Gastrocnemius medialis (tissue), 4 donors: ENCODE measurements around the gene L1CAM. TPM values are rescaled to one million over a fixed set of nuclear protein-coding genes. Genes with fewer than 3 reads are reported as not detected.

ENCODE experiments used
- ATAC-seq, 2 donors: fragments of 150-250 bp; one replicate each; pipeline ENCODE4 v1.9.1; 2016
- DNase-seq, 2 donors: peaks; one replicate each; pipeline ENCODE4 v3.0.0-alpha.2; 2019
- H3K27ac ChIP-seq, 4 donors: fragments of 200-600 bp; sonication (generic); 1 replicate in 1 of 4; 2 replicates in 3 of 4; pipeline ENCODE4 v1.5.1; 2016 to 2018; ENCODE audit warnings: mild to moderate bottlenecking in 2 of 4, moderate library complexity in 1 of 4
- H3K27me3 ChIP-seq, 3 donors: fragments of 200-600 bp; sonication (generic) in 2 of 3; 1 replicate in 1 of 3; 2 replicates in 2 of 3; pipeline versions ENCODE4 v1.5.1 to v1.6.0; 2016 to 2019; ENCODE audit warnings: mild to moderate bottlenecking in 1 of 3, moderate library complexity in 1 of 3
- H3K36me3 ChIP-seq, 2 donors: fragments of 200-600 bp; sonication (generic) in 1 of 2; one replicate each; pipeline ENCODE4 v1.5.1; 2017 to 2018
- H3K4me1 ChIP-seq, 2 donors: fragments of 200-600 bp; sonication (generic) in 1 of 2; one replicate each; pipeline ENCODE4 v1.5.1; 2016 to 2017; ENCODE audit warnings: mild to moderate bottlenecking in 2 of 2
- H3K4me3 ChIP-seq, 4 donors: fragments of 200-600 bp; sonication (generic) in 3 of 4; 1 replicate in 1 of 4; 2 replicates in 3 of 4; pipeline ENCODE4 v1.5.1; 2016 to 2019; ENCODE audit warnings: mild to moderate bottlenecking in 2 of 4
- H3K9me3 ChIP-seq, 3 donors: fragments of 200-600 bp; sonication (generic) in 2 of 3; 1 replicate in 1 of 3; 2 replicates in 2 of 3; pipeline ENCODE4 v1.5.1; 2016 to 2019
- CTCF ChIP-seq, 5 experiments: fragments of 450-650 bp in 3 of 5; fragments of 200-600 bp in 2 of 5; sonication (generic) in 2 of 5; IDR thresholded peaks in 4 of 5; conservative IDR thresholded peaks in 1 of 5; 1 replicate in 4 of 5; 2 replicates in 1 of 5; pipeline ENCODE4 v1.5.1; 2016 to 2019; ENCODE audit warnings: antibody characterized with exemption in 5 of 5, mild to moderate bottlenecking in 3 of 5, moderate library complexity in 3 of 5
- POLR2A ChIP-seq, 2 donors: fragments of 450-650 bp; IDR thresholded peaks; one replicate each; pipeline ENCODE4 v1.6.1; 2017; ENCODE audit warnings: antibody characterized with exemption in 2 of 2, mild to moderate bottlenecking in 2 of 2, moderate library complexity in 2 of 2
- in situ Hi-C, 4 donors: fragments of 200-750 bp; cut with MboI; loops; one replicate each; pipeline versions ENCODE4 v1.15.0 to v1.8.0; 2017; ENCODE audit warnings: low sequenced_read_pairs in 4 of 4
- intact Hi-C: fragments of 100-400 bp; cut with DNase I; formaldehyde crosslinking; loops from one replicate; pipeline ENCODE4 v1.15.1; 2023; ENCODE audit warnings: low total_unique reads
- total RNA-seq, 4 donors: library from RNA; depleted of rRNA; stranded (reverse); fragments of >200 nt; gene quantifications; one replicate each; pipeline versions ENCODE4 v1.1.0 to v1.2.3, GENCODE V29; 2016

L1CAM gene
- total RNA-seq, 4 donors from 2014 or later: 0.05 to 0.62 (median 0.48) TPM

GRCh38 chrX:153934148-153934761 lies 48.3 kb upstream of the L1CAM start:
- Histone ChIP-seq H3K9me3 (no peaks in the 10 kb centered on the region), H3K27ac (peak overlapping the region; percentile 70 to 80 (median 76)), H3K36me3 (peaks cover 0 to 25% of the 10 kb centered on the region in 2 donors), H3K27me3 (no peaks in the 10 kb centered on the region), H3K4me1 (peaks cover under 1 to 13% of the 10 kb centered on the region in 2 donors), H3K4me3 (peak overlapping the region; percentile 59 to 74 (median 64))
- TF ChIP-seq CTCF (IDR thresholded peaks at IDR 0.05 in 4 of 5, conservative IDR thresholded peaks at IDR 0.05 in 1 of 5): no peak
- no peak for TF ChIP-seq POLR2A (IDR thresholded peaks at IDR 0.05)
- intact Hi-C loops (no loop called here), in situ Hi-C loops (loop anchor here in 1 of 4 donors (25.0 kb wide), 1 partner anchor 147 kb away; the partner anchor contains the start of genes IDH3G, SRPK3 and SSR4)
- DNase-seq (no peak), ATAC-seq (peak in 1 of 2 donors; percentile 16)

DNA sequence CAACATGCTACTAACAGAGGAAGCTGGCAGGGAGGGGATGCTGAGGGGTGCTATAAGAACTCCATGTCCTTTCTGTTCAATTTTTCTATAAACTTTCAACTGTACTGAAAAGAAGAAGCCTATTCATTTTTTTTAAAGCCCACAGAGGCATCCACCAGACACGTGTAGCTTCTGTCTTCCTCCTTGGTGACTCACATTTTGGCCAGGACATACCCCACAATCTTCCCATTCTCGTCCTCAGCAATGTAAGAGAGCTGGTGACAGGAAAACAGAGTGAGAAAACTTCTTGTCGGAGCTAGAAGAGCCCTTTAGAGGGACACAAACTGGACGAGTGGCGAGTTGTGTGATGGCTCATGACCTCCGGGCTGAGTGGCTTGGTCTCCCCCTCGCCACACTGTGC lies 47.8 kb upstream of the L1CAM start:
- Histone ChIP-seq H3K9me3 (no peaks in the 10 kb centered on the region), H3K27me3 (no peaks in the 10 kb centered on the region), H3K27ac (peak overlapping the region; percentile 70 to 80 (median 76)), H3K36me3 (peaks cover 0 to 25% of the 10 kb centered on the region in 2 donors), H3K4me1 (peaks cover 5 to 16% of the 10 kb centered on the region in 2 donors), H3K4me3 (peak overlapping the region; percentile 59 to 74 (median 64))
- DNase-seq (no peak), ATAC-seq (no peak)
- intact Hi-C loops: no loop called here
- TF ChIP-seq CTCF (IDR thresholded peaks at IDR 0.05 in 4 of 5, conservative IDR thresholded peaks at IDR 0.05 in 1 of 5) (no peak), POLR2A (IDR thresholded peaks at IDR 0.05) (no peak)
- in situ Hi-C loops: loop anchor here in 1 of 4 donors (25.0 kb wide), 1 partner anchor 146 kb away; the partner anchor contains the start of genes IDH3G, SRPK3 and SSR4

DNA sequence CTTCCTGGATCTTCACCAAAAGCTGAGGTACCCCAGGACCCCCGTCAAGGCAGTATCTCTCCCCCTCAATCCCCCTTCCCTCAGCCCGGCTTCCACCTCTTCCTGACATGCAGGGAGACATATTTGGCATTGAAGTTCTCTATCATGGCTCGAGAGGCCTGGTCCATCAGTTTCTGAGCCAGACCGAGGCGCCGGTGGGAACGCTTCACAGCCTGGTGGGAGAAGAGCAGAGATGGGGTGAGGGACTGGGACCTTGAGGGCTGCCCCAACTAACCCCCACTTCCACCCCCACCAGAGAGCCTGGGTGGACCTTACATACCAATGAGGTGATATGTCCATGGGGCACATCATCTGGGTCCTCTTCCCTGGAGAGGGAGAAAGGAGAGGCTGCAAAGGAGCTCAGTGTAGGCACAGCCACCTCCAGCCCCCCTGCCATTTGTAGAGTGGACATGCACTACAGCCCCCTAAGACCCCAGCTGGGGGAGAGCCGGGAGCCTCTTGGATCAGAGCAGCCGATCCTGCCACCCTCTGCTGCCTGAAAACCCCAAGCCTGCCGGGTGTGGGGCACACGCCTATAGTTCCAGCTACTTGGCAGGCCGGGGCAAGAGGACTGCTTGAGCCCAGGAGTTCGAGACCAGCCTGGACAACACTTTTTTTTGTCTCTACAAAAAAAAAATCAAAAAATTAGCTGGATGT lies 46.4 kb upstream of the L1CAM start:
- DNase-seq: no peak
- Histone ChIP-seq H3K36me3 (peaks cover 0 to 25% of the 10 kb centered on the region in 2 donors), H3K27me3 (no peaks in the 10 kb centered on the region), H3K4me3 (no peak overlapping the region), H3K9me3 (no peaks in the 10 kb centered on the region), H3K27ac (no peak overlapping the region), H3K4me1 (peaks cover 6 to 19% of the 10 kb centered on the region in 2 donors)
- in situ Hi-C loops: loop anchor here in 1 of 4 donors (25.0 kb wide), 1 partner anchor 145 kb away; the partner anchor contains the start of genes IDH3G, SRPK3 and SSR4
- no peak for ATAC-seq
- intact Hi-C loops: no loop called here
- no peak for TF ChIP-seq POLR2A (IDR thresholded peaks at IDR 0.05)
- no peak for TF ChIP-seq CTCF (IDR thresholded peaks at IDR 0.05 in 4 of 5, conservative IDR thresholded peaks at IDR 0.05 in 1 of 5)

DNA sequence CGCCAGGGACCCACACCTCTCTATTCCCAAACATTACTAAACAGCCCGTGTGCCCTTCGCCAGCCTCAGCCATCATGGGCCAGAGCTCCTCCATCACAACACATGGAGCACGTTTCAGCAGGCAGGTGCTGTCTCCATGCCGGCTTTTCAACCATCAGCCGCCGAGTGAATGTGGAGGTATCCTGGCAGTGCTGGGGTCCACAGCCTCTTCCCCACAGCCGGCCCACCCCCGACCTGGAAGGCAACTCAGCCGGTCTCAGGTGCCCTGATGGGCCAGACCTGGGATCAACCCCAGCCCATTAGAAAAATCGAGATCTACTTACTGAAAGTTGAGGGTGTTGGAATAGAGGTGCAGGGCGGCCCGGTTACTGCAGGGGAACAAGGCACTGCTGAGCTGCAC lies 45.8 kb upstream of the L1CAM start:
- peaks cover 0 to 25% of the 10 kb centered on the region in 2 donors for H3K36me3 ChIP-seq
- in situ Hi-C loops (loop anchor here in 1 of 4 donors (25.0 kb wide), 1 partner anchor 144 kb away; the partner anchor contains the start of genes IDH3G, SRPK3 and SSR4), intact Hi-C loops (no loop called here)
- H3K27ac ChIP-seq: no peak overlapping the region
- ATAC-seq: no peak
- no peak for DNase-seq
- H3K4me1 ChIP-seq: peaks cover 10 to 25% of the 10 kb centered on the region in 2 donors
- H3K9me3 ChIP-seq: no peaks in the 10 kb centered on the region
- no peak overlapping the region for H3K4me3 ChIP-seq
- TF ChIP-seq POLR2A (IDR thresholded peaks at IDR 0.05) (no peak), CTCF (IDR thresholded peaks at IDR 0.05 in 4 of 5, conservative IDR thresholded peaks at IDR 0.05 in 1 of 5) (no peak)
- no peaks in the 10 kb centered on the region for H3K27me3 ChIP-seq
